HL-60 (cell line): ENCODE data around the gene ANKRD6.

Source experiments
- DNase-seq, 2 experiments: peaks; one replicate each; pipeline ENCODE4 v3.0.0-alpha.2; 2010 to 2020; ENCODE audit warnings: low read depth in 1 of 2, low spot score in 1 of 2
- H3K27ac ChIP-seq: fragments of 250-450 bp; sonication (Bioruptor Pico); replicated peaks from 2 replicates; pipeline ENCODE4 v1.5.1; 2020; ENCODE audit warnings: mild to moderate bottlenecking, moderate library complexity
- H3K27me3 ChIP-seq: fragments of 250-450 bp; sonication (Bioruptor Pico); 2 replicates; pipeline ENCODE4 v1.5.1; 2021; ENCODE audit warnings: mild to moderate bottlenecking, moderate library complexity; ENCODE audit not compliant: insufficient read depth, poor library complexity, severe bottlenecking
- H3K4me3 ChIP-seq: replicated peaks from 2 replicates; pipeline ENCODE4 v1.5.1; 2011; ENCODE audit warnings: mild to moderate bottlenecking, control low read depth, low read length; ENCODE audit not compliant: insufficient read depth
- CTCF ChIP-seq: IDR thresholded peaks from one replicate; pipeline ENCODE4 v1.5.1; 2011; ENCODE audit warnings: low read length, control low read depth, inconsistent platforms; ENCODE audit not compliant: insufficient read depth
- GABPA ChIP-seq: IDR thresholded peaks from 2 replicates; pipeline ENCODE4 v1.6.1; 2012; ENCODE audit warnings: low read depth
- POLR2AphosphoS5 ChIP-seq: IDR thresholded peaks from 2 replicates; pipeline ENCODE4 v1.6.1; 2012; ENCODE audit warnings: low read depth
- REST ChIP-seq: IDR thresholded peaks from 2 replicates; pipeline ENCODE4 v1.6.1; 2012; ENCODE audit warnings: low read depth; ENCODE audit not compliant: insufficient replicate concordance
- SPI1 ChIP-seq: IDR thresholded peaks from 2 replicates; pipeline ENCODE4 v1.6.1; 2012; ENCODE audit warnings: low read depth, mild to moderate bottlenecking, borderline replicate concordance

Gene ANKRD6

GRCh38 chr6:89584539-89584938 is 151.6 kb downstream of the ANKRD6 start:
- H3K4me3 ChIP-seq = no peak overlapping the region
- H3K27me3 ChIP-seq = no peaks in the 10 kb centered on the region
- DNase-seq = no peak
- no peak for TF ChIP-seq SPI1
- no peak for TF ChIP-seq POLR2AphosphoS5
- TF ChIP-seq CTCF = no peak
- no peak for TF ChIP-seq REST
- no peak for TF ChIP-seq GABPA
- H3K27ac ChIP-seq = no peak overlapping the region

- DNase-seq = no peak
- TF ChIP-seq CTCF (no peak), REST (no peak), POLR2AphosphoS5 (no peak), GABPA (no peak), SPI1 (no peak)
- H3K4me3 ChIP-seq = no peak overlapping the region
- no peak overlapping the region for H3K27ac ChIP-seq
- no peaks in the 10 kb centered on the region for H3K27me3 ChIP-seq
Observed at GRCh38 chr6:89585154-89585553, 152.2 kb downstream of the ANKRD6 start.

GRCh38 chr6:89589297-89590025 is 156.5 kb downstream of the ANKRD6 start:
- DNase-seq = no peak
- H3K27me3 ChIP-seq = no peaks in the 10 kb centered on the region
- TF ChIP-seq SPI1 (no peak), GABPA (no peak), REST (no peak), CTCF (no peak), POLR2AphosphoS5 (no peak)
- H3K27ac ChIP-seq = no peak overlapping the region
- H3K4me3 ChIP-seq = no peak overlapping the region
